Progenitor cell of endocrine pancreas (in vitro differentiated cells): ENCODE measurements around the gene APOA5. TPM values are rescaled to one million over a fixed set of nuclear protein-coding genes. Genes with fewer than 3 reads are reported as not detected.

ENCODE experiments used
- DNase-seq: peaks from one replicate; pipeline ENCODE4 v3.0.0; 2021; ENCODE audit warnings: low spot score; ENCODE audit not compliant: unreplicated experiment
- H3K27ac Mint-ChIP-seq: 2 replicates; pipeline ENCODE4 v1.8.0; 2021; ENCODE audit warnings: mild to moderate bottlenecking, moderate library complexity, mixed read lengths
- H3K27me3 Mint-ChIP-seq: 2 replicates; pipeline ENCODE4 v1.8.0; 2021; ENCODE audit warnings: mixed read lengths
- H3K36me3 Mint-ChIP-seq: 2 replicates; pipeline ENCODE4 v1.8.0; 2022; ENCODE audit warnings: mixed read lengths; ENCODE audit not compliant: insufficient read depth
- H3K4me1 Mint-ChIP-seq: 2 replicates; pipeline ENCODE4 v1.8.0; 2021; ENCODE audit warnings: low read depth, mixed read lengths
- H3K4me3 Mint-ChIP-seq: 2 replicates; pipeline ENCODE4 v1.8.0; 2021; ENCODE audit warnings: low read depth, mild to moderate bottlenecking, moderate library complexity, mixed read lengths
- H3K9me3 Mint-ChIP-seq: 2 replicates; pipeline ENCODE4 v1.8.0; 2021; ENCODE audit warnings: low read depth, mixed read lengths
- total RNA-seq: library from RNA; stranded (reverse); gene quantifications from 2 replicates; pipeline ENCODE4 v1.2.1, GENCODE V29; 2021
- TF ChIP-seq, protein P1 (sequence below): fragments of 200-600 bp; sonication (generic); IDR thresholded peaks from one replicate; pipeline ENCODE4 v1.5.0; 2021; ENCODE audit warnings: antibody characterized with exemption, mild to moderate bottlenecking; ENCODE audit not compliant: unreplicated experiment

The APOA5 gene
- total RNA-seq, 1 donor from 2014 or later = not detected

DNA sequence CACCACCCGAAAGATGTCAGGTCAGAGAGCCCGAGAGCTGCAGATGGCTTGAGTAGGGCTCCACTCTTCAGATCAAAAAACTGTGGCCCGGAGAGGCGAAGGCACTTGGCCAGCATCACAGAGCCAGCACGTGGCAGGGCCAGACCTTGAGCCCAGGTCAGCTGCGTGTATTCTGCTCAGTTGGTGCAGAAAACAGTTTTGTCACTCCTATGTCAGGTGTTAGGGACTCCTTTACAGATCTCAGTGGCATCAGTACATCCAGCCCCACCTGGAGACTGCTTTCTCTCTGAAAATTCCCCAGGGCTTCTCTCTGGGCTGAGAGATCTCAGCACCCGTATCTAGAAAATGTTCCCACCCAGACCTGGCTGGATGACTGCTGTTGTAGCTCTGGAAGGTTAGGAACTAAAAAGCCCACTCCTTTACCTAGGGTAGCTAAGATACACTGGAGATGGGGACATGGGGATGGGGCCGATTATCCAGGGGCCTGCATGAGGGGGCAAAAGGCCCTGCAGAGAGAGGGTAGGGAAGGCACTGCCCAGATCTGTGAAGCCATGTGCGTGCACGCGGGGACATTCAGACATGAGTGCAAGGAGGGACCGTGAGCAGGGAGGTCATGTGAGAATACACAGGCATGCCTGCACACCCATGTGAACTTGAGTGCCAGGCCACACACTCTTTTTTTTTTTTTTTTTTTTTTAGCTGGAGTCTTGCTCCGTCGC, 42.3 kb upstream of the APOA5 start:
- H3K27me3 Mint-ChIP-seq = peaks cover 5% of the 10 kb centered on the region
- no peaks in the 10 kb centered on the region for H3K36me3 Mint-ChIP-seq
- TF ChIP-seq, protein P1, sequence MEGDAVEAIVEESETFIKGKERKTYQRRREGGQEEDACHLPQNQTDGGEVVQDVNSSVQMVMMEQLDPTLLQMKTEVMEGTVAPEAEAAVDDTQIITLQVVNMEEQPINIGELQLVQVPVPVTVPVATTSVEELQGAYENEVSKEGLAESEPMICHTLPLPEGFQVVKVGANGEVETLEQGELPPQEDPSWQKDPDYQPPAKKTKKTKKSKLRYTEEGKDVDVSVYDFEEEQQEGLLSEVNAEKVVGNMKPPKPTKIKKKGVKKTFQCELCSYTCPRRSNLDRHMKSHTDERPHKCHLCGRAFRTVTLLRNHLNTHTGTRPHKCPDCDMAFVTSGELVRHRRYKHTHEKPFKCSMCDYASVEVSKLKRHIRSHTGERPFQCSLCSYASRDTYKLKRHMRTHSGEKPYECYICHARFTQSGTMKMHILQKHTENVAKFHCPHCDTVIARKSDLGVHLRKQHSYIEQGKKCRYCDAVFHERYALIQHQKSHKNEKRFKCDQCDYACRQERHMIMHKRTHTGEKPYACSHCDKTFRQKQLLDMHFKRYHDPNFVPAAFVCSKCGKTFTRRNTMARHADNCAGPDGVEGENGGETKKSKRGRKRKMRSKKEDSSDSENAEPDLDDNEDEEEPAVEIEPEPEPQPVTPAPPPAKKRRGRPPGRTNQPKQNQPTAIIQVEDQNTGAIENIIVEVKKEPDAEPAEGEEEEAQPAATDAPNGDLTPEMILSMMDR = no peak
- H3K4me3 Mint-ChIP-seq = no peak overlapping the region
- H3K9me3 Mint-ChIP-seq = no peaks in the 10 kb centered on the region
- DNase-seq = no peak
- H3K4me1 Mint-ChIP-seq = peaks cover 39% of the 10 kb centered on the region
- peak overlapping the region; percentile 45 for H3K27ac Mint-ChIP-seq

DNA sequence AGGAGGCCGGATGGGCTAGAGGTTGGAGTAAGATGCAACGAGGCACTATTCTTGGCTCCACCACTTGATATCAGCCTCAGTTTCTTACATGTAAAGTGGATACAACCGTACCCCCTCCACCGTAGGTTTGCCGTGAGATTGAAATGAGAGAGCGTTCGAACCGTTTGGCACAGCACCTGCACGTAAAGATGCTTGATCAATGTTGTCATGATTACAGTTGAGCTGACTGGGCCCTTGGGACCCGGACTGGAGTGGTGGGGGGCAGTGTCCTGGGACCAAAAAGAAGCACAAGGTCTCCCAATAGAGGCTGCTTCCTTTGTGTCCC, 41.8 kb upstream of the APOA5 start:
- Mint-ChIP-seq H3K4me1 (peaks cover 39% of the 10 kb centered on the region), H3K36me3 (no peaks in the 10 kb centered on the region), H3K4me3 (no peak overlapping the region), H3K9me3 (no peaks in the 10 kb centered on the region), H3K27me3 (peaks cover 5% of the 10 kb centered on the region), H3K27ac (no peak overlapping the region)
- TF ChIP-seq, protein P1 = no peak
- DNase-seq = no peak

DNA sequence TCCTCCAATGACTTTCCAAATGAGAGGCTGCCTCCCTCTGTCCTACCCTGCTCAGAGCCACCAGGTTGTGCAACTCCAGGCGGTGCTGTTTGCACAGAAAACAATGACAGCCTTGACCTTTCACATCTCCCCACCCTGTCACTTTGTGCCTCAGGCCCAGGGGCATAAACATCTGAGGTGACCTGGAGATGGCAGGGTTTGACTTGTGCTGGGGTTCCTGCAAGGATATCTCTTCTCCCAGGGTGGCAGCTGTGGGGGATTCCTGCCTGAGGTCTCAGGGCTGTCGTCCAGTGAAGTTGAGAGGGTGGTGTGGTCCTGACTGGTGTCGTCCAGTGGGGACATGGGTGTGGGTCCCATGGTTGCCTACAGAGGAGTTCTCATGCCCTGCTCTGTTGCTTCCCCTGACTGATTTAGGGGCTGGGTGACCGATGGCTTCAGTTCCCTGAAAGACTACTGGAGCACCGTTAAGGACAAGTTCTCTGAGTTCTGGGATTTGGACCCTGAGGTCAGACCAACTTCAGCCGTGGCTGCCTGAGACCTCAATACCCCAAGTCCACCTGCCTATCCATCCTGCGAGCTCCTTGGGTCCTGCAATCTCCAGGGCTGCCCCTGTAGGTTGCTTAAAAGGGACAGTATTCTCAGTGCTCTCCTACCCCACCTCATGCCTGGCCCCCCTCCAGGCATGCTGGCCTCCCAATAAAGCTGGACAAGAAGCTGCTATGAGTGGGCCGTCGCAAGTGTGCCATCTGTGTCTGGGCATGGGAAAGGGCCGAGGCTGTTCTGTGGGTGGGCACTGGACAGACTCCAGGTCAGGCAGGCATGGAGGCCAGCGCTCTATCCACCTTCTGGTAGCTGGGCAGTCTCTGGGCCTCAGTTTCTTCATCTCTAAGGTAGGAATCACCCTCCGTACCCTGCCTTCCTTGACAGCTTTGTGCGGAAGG, 40.9 kb upstream of the APOA5 start:
- Mint-ChIP-seq H3K4me1 (peaks cover 33% of the 10 kb centered on the region), H3K9me3 (no peaks in the 10 kb centered on the region), H3K4me3 (no peak overlapping the region), H3K36me3 (no peaks in the 10 kb centered on the region), H3K27ac (peak overlapping the region; percentile 83), H3K27me3 (peaks cover 5% of the 10 kb centered on the region)
- TF ChIP-seq, protein P1 = no peak
- no peak for DNase-seq

DNA sequence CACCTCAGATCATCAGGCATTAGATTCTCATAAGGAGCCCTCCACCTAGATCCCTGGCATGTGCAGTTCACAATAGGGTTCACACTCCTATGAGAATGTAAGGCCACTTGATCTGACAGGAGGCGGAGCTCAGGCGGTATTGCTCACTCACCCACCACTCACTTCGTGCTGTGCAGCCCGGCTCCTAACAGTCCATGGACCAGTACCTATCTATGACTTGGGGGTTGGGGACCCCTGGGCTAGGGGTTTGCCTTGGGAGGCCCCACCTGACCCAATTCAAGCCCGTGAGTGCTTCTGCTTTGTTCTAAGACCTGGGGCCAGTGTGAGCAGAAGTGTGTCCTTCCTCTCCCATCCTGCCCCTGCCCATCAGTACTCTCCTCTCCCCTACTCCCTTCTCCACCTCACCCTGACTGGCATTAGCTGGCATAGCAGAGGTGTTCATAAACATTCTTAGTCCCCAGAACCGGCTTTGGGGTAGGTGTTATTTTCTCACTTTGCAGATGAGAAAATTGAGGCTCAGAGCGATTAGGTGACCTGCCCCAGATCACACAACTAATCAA, 40.2 kb upstream of the APOA5 start:
- TF ChIP-seq, protein P1 = no peak
- no peak for DNase-seq
- peaks cover 28% of the 10 kb centered on the region for H3K4me1 Mint-ChIP-seq
- H3K4me3 Mint-ChIP-seq = peak overlapping the region; percentile 24
- H3K27ac Mint-ChIP-seq = peak overlapping the region; percentile 83
- H3K36me3 Mint-ChIP-seq = no peaks in the 10 kb centered on the region
- peaks cover 5% of the 10 kb centered on the region for H3K27me3 Mint-ChIP-seq
- no peaks in the 10 kb centered on the region for H3K9me3 Mint-ChIP-seq

DNA sequence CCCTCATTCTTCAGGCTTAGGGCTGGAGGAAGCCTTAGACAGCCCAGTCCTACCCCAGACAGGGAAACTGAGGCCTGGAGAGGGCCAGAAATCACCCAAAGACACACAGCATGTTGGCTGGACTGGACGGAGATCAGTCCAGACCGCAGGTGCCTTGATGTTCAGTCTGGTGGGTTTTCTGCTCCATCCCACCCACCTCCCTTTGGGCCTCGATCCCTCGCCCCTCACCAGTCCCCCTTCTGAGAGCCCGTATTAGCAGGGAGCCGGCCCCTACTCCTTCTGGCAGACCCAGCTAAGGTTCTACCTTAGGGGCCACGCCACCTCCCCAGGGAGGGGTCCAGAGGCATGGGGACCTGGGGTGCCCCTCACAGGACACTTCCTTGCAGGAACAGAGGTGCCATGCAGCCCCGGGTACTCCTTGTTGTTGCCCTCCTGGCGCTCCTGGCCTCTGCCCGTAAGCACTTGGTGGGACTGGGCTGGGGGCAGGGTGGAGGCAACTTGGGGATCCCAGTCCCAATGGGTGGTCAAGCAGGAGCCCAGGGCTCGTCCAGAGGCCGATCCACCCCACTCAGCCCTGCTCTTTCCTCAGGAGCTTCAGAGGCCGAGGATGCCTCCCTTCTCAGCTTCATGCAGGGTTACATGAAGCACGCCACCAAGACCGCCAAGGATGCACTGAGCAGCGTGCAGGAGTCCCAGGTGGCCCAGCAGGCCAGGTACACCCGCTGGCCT, 38.7 kb upstream of the APOA5 start:
- Mint-ChIP-seq H3K9me3 (no peaks in the 10 kb centered on the region), H3K27me3 (peaks cover 5% of the 10 kb centered on the region), H3K27ac (no peak overlapping the region), H3K36me3 (no peaks in the 10 kb centered on the region), H3K4me1 (peaks cover 25% of the 10 kb centered on the region), H3K4me3 (no peak overlapping the region)
- DNase-seq = no peak
- TF ChIP-seq, protein P1 = no peak
